Measurements from ENCODE around the gene P2RY8.
"Not testable (repeated sequence)": the region's sequence is repeated elsewhere in the genome, so short reads cannot be mapped to it uniquely, and the experiment has no call there.

Gene P2RY8

DNA sequence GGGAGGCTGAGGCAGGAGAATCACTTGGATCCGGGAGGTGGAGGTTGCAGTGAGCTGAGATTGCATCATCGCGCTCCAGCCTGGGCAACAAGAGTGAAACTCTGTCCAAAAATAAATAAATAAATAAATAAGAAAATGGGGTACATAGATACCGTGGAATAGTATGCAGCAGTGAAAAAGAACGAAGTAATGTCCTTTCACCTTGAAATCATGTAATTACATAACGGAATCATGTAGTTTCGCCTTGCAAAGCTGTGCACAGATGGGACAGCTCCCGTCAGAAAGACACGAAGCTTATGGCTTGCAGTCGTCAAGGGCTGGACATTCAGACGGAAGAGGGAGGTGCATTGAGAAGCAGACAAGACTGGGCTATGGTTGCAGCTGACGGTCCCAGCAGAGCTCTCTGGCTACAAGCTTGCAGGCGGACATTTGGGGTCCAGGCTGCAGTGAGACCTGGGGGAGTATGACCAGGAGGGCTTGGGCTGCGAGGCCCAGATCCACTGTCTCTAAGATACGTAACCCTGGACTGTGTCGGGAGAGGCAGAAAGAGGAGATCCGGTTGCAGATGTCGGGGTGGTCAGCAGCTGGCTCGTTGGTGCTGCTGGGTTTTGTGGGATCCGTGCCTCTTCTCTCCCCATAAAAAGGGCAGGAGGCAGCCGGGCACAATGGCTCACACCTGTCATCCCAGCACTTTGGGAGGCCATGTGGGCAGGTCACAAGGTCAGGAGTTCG lies 6.2 kb upstream of the P2RY8 start:
- DNase-seq (ENCODE audit: low spot score) = no peak

- not testable (repeated sequence) for DNase-seq (ENCODE audit: low spot score)
Observed at GRCh38 chrX:1539146-1539545, 2.2 kb upstream of the P2RY8 start.

GRCh38 chrX:1537716-1538090 lies 718 bp upstream of the P2RY8 start:
- DNase-seq (ENCODE audit: low spot score) = not testable (repeated sequence)

DNA sequence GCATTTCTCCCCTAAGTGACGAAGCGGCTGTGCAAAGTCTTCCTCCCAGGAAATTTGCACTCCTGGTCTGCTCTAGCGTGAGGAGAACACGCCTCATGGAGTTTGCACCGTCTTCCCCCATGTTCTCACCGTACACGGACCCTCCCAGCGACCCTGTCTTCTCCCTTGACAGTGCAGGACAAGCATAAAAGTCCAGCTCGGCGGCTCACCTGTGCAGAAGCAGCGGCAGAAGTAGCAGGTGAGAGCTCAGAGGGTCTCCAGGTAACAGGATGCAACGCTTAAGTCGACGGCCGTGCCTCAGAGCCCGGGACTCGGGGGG lies 314 bp downstream of the P2RY8 start:
- no peak for DNase-seq (ENCODE audit: low spot score)

DNA sequence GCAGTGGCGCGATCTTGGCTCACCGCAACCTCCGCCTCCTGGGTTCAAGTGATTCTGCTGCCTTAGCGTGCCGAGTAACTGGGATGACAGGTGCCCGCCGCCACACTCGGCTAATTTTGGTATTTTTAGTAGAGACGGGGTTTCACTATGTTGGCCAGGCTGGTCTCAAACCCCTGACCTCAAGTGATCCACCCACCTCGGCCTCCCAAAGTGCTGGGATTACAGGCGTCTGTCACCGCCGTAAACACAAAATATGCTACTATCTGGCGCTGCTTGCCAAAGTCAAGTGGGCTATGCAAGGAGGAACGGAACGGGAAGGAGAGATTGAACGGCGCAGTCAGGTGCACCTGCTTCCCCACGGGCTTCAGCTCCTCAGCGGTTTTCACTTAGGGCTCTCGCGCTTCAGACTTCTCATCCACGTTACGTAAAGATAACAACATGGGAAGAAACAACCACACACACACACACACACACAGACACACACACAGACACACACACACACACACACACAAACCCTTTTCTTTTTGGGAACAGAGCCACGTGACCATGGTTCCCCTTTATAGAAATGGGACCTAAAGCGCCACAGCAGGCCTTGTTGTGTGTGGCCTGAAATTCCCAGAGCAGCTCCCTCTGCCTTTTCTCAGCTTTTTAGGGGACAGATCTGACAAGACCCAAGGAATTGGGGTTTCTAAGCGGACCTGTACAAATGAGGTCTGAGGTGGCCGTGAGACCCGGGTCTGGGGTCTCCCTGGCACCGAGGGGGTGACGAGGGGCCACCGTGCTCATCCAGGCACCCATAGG lies 1.5 kb downstream of the P2RY8 start:
- DNase-seq (ENCODE audit: low spot score) = no peak

DNA sequence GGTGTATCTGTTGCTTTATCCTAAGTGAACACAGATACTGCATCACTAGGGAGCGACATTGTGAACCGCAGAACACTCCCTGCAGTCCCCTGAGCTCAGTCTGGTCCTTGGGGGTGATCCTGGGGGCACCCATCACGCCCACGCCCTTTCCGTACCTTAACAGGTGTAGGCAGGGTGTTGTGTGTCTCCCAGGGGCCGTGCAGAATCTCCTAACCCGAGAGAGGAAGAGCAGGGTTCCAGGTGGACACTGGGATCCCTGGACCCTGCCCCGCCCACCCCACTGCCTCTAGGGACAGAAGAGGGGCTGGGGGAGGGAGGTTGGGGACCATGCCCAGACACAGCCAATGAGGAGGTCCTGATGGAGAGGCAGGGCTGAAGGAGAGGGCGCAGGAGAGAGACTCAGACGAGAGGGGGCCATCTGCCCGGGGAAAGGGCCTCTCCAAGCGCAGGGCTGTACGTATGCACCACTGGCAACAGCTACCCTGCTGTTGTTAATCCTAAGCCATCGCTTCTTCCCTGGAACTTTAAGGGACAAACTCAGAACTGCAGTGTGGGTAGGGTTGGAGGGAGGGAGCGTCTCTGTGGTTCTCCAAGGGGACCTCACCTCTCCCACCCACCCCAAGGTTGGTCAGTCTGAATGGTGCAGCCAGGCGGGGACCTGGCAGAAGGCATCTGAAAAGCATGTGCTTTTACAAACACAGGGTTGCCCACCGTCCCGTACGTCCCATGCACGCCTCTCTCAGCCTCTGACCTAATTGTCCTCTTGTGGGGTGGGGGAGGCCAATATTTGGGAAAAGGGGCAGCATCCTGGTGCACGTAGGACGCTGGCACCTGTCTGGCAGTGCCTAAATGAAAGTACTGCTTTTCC lies 2.5 kb downstream of the P2RY8 start:
- no peak for DNase-seq (ENCODE audit: low spot score)

- no peak for DNase-seq (ENCODE audit: low spot score)
Observed at GRCh38 chrX:1533058-1533457, 3.9 kb downstream of the P2RY8 start.

DNA sequence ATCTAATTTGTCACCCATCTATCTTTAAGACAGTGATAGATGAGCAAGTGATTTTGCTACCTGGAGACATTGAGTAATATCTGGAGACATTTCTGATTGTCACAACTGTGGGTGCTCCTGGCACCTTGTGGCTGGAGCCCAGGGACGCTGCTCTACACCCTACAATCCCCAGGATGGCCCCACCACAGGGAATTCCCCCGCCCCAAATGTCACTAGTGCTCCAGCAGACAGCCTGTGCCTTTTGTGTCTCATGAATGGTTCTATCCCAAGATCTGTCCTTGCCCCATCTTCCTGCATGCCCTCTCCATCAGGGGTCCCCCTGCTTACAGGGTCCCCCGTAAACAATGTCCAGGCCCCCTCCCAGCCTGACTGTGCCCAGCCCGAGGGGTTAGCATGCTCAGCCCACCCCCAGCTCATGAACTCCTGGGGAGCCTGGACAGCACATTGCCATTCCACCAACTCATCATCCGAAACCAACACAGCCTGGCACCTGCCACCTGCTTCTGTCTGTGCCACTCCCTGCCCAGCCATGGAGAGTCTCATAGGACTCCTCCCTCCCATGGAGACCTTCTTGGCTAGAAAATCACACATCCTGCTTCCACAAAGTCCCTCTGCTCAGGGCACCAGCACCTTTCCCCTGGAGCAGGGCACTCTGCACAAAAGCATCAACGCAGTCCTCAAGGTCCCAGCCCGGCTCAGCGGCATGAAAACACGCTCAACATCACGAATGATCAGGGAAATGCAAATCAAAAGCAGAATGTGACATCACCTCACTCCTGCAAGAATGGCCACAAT lies 5.7 kb downstream of the P2RY8 start:
- no peak for DNase-seq (ENCODE audit: low spot score)

GRCh38 chrX:1529756-1530155 lies 7.2 kb downstream of the P2RY8 start:
- DNase-seq (ENCODE audit: low spot score) = no peak

DNA sequence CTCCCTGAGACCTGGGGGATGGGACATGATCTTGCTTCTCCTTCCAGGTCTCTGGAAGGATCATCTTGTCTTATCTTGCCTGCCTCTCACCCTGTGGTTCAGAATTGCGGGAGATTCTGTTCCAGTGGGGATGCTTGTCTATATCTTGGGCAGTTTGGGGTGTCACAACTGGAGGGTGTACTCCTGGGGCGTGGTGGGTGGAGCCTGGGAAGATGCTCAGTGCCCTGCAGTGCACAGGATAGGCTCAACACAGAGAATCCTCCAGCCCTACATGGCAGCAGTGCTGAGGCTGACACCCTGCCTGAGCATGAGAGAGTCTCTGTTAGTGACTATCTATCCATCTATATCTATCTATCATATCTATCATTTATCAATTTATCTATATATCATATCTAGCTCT lies 7.7 kb downstream of the P2RY8 start:
- DNase-seq (ENCODE audit: low spot score) = no peak

GRCh38 chrX:1528884-1529203 lies 8.1 kb downstream of the P2RY8 start:
- no peak for DNase-seq (ENCODE audit: low spot score)

GRCh38 chrX:1528186-1528883 lies 8.7 kb downstream of the P2RY8 start:
- no peak for DNase-seq (ENCODE audit: low spot score)

DNA sequence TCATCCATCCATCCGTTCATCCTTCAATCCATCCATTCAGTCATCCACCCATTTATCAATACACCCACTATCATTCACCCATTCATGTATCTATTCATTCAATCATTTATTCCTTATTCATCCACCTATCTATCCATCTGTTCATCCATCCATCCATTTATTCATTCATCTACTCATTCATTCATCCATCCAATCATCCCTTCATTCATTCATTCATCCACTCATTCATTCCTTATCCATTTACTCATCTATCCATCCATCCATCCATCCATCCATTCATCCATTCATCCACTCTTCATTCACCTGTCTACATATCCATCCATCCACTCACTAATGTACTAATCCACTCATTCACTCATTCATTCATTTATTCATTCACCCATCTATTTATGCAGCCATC lies 9.5 kb downstream of the P2RY8 start:
- no peak for DNase-seq (ENCODE audit: low spot score)

- no peak for DNase-seq (ENCODE audit: low spot score)
Observed at GRCh38 chrX:1526565-1526964, 10.4 kb downstream of the P2RY8 start.

- no peak for DNase-seq (ENCODE audit: low spot score)
Observed at GRCh38 chrX:1525583-1526355, 11.2 kb downstream of the P2RY8 start.

DNA sequence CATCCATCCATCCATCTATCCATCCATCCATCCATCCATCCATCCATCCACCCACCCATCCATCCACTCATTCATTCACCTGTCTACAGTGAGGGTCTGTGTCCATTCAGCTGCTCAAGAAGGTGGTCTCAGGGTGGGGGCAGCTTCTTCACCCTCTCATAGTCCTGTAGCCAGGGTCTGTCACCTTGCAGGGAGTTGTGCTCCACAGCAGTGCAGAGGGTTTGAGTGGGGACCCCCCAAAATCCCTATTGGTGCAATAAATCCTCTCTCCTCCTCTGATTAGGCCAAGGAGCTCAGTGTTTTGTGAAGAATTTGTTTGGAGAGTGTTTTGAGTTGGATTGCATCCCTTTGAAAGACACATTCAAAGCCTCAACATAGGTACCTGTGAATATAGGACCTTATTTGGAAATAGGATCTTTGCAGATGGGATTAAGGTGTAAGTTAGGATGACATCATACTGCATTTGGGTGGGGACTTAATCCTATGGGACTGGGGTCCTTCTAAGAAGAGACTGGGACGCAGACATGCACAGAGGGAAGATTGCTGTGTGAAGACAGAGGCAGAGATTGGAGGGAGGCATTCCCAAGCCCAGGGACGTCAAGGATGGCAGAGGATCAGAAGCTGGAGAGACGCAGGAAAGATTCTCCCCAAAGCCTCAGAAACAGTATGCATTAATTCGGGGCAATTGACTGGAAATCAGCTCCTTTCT lies 12.0 kb downstream of the P2RY8 start:
- no peak for DNase-seq (ENCODE audit: low spot score)

GRCh38 chrX:1522905-1523304 lies 14.1 kb downstream of the P2RY8 start:
- not testable (repeated sequence) for DNase-seq (ENCODE audit: low spot score)

DNA sequence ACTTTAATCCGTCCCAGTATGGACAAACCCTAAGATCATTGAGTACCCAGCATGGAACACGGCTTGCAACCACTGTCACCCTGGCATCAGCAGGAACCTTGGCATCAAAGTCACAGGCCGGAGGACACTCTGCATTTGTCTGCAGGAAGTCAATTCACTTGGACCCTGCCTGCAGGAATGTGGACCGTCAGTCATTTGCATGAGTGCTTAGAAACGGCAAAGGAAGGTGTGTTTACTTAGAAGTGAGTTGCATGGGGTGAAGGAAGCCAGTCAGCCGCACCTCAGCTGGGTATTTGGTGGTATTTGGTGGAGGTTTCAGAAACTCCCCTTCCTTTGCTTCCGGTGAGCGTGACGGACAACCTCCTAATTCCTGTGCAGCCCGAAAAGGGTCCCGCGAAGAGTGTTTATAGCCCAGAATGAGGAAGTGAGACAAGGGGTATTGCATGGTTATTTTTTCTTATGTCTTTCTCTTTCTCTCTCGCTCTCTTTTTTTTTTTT lies 15.5 kb downstream of the P2RY8 start:
- no peak for DNase-seq (ENCODE audit: low spot score)

DNA sequence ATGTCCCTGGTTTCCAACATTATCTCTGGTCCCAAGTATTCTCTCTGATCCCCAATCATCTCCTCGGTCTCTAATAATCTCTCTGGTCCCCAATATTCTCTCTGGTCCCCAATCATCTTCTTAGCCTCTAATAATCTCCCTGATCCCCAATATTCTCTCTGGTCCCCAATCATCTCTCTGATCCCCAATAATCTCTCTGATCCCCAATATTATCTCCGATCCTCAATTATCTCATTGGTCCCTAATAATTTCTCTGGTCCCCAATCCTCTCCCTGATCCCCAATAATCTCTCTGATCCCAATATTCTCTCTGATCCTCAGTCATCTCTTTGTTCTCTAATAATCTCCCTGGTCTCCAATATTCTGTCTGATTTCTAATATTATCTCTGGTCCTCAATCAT lies 16.6 kb downstream of the P2RY8 start:
- DNase-seq (ENCODE audit: low spot score) = no peak

- no peak for DNase-seq (ENCODE audit: low spot score)
Observed at GRCh38 chrX:1519022-1519497, 17.9 kb downstream of the P2RY8 start.

Data from cerebellar cortex (tissue), 1 donor.